ENCODE data around the gene LNX1.
"Not testable (repeated sequence)": the region's sequence is repeated elsewhere in the genome, so short reads cannot be mapped to it uniquely, and the experiment has no call there.

LNX1 gene

DNA sequence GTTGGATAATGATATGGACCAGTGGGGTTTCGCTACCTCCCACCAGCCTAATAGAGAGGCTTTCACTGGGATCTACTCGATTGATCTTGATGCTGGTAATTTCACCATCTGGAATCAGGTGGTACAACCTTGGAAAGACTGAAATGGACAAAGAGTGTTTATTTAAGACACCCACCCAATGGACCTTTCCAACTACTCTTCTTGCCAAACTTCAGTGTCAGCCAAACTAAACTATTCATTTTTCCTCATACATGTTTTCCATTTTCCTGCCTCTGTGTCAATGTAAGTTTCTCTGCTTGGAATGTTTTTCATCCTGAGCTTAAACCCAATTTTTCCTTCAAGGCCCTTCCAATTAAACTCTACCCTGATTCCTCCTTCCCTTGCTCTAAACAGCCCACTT is 92.6 kb downstream of the LNX1 start:
- DNase-seq (ENCODE audit: low read depth, low spot score), result no peak

GRCh38 chr4:53497487-53498244 is 93.6 kb downstream of the LNX1 start:
- DNase-seq (ENCODE audit: low read depth, low spot score), result peak; percentile 92

GRCh38 chr4:53494851-53495250 is 96.4 kb downstream of the LNX1 start:
- DNase-seq (ENCODE audit: low read depth, low spot score), result no peak

DNA sequence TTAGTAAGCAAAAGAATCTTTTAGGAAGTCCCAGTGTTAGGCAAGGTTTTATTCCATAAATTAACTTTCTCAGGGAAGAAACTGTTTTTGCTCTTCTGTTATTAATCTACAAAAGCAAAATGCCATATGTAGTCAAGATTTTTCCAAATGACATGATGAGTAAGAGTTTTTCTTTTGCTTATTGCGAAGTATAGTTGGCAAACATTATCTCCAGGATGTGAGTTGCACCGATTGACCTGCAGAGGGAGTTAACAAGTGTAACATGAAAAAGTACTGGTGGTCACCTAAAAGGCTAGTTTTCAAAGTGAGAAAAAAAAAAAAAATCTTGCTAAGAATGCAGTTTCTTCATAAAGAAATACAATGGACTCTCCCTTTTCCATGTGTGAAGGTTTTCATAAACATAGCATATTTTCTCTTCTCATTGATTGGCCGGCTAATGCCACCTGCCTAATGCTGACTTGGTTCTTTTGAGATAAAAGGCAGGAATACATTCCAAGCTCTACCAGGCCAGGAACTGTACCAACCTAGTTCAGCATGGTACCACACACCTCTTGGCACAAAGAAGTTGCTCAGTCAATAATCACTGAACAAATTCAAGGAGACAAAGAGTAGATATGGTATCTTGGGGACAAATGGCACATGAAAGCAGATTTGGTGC is 100.2 kb downstream of the LNX1 start:
- peak; percentile 71 for DNase-seq (ENCODE audit: low read depth, low spot score)

DNA sequence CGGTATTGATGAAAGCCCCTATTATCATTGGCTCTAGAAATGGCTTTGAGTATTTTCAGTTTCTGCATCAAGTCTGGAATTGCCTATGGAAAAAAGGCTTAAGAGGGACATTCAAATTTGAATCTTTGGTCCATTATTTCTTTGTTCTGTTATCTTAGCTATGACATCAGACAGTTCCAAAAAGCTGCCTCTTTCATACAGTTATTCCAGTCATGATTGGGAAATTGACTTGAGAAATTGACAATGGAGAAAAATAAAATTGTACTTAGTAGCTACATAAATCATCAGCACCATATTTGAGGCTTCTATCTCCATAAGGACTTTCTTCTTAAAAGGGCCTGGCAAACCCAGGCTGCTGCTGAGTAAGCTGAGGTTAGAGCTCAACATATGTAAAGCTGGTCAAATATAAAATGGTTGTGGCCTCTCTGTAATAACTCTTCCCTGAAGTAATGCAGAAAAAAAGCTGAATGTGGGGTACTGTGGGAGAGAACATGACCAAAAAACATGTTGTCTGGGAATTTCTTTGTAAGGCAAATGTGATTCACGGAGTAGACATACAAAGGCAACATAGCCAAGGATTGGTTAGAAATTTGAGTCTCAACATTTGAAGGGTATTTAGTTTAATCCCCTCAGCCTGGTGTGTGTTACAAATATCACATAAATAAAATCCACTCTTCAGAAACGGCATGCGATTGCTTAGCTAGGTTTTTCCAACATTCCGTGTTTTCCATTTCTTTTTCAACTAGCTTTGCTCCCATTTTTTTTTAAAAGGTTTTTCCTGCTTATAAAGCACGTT is 100.9 kb downstream of the LNX1 start:
- DNase-seq (ENCODE audit: low read depth, low spot score), result no peak

DNA sequence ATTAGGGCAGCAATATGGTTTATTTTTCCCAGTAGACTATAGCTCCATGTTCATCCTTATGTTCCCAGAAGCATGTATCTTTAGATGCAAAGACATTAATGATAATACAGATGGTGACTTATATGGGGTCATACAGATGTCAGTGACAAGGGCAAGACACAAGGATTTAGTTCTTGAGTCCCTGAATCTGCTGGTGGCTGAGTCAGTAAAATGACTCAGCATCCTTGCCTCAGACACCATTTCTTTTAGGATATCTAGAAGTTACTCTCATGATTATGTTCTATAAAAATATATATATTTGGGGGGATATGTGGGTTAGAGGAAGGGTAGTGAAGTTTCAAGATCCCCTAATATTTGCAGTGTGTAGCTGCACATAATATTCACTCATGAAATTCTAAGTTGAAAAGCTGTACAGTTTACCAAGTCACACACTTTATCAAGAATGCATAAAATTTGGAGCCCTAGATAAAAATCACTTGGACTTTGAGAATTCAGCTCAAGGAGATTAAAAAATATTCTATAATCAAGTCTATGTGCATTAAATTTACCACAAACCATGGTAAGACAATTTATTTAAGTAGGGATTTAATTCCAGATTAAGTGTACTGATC is 101.9 kb downstream of the LNX1 start:
- DNase-seq (ENCODE audit: low read depth, low spot score), result no peak

DNA sequence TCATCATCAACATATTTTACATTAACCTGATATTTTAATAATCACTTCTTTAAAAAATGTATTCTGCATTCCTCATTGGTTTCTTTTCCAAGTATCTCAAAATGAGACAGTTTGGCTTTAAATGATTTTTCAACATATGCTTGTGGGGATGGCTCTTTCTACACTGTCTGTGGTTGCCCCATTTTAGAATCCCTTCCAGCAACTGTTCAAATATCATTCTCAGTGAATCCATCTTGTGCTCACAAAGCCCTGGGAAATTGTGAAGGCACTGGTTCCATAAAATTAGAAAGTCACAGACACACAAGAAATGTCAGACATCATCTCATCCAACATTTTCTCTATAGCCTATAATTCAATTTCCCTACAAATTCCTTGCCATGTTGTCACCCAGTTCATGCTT is 103.5 kb downstream of the LNX1 start:
- DNase-seq (ENCODE audit: low read depth, low spot score), result no peak

DNA sequence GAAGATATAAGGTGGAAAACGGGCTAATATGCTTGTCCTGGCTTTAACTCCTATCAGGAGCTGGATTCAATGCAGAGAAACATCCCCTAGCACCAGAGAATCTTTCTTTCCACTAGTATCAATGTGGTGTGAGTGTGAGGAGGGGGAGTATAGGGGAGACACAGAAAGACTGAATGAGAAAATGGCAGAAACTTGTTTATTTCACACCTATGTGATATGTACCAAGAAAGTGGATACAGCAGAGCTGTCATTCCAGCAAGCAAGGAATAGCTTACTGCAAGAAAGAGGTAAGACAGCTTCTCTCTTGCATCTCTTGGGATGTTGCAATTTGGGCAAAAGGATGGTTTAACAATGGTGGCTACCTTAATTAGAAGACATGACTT is 105.6 kb downstream of the LNX1 start:
- DNase-seq (ENCODE audit: low read depth, low spot score), result no peak

DNA sequence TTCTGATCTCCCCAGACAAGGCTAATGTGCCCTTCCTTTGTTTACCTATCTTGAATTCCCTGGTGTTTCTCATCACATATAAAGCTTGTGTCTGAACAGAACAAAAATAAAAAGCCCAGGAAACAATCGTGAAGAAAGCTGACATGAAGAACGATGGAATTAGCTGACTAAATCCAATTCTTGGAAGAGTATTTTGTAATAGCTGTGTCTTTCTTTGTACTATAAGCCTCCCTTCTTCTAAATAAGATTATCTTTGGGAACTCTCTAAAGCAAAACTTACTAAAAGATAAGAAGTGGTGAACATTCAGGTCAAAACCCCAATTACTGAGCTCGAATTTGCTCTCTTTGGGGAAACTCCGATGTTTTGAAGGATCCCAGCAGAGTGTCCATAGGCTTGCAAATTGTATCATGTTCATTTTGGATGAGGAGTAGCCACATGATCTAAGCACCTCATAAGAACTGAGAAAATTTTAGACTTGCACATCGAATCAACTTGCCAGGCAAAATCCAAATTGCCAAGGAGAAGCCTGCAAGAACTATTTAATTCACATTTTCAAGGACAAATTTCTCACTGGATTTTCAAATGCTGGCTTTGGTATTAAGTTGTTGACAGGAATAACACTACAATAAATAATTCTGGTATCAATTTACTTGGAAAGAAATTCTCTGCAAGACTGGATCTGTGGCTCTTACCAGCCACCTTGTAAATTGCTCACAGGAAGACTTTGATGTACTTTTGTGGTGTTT is 106.2 kb downstream of the LNX1 start:
- no peak for DNase-seq (ENCODE audit: low read depth, low spot score)

DNA sequence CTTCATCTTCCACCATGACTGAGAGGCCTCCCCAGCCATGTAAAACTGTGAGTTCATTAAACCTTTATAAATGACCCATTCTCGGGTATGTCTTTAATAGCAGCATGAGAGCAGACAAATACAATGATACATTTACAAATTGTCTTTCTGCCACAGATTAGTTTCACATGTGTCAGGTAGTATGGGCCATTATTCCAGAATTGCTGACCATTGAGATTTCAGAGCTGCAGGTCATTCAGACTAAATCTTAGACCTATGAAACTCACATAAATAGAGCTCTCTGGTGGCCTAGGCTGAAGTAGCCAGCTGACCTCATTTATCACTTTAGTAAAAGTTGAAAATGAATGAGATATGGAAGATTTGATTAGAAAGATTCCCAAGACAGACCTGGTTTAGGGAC is 108.0 kb downstream of the LNX1 start:
- DNase-seq (ENCODE audit: low read depth, low spot score), result no peak

DNA sequence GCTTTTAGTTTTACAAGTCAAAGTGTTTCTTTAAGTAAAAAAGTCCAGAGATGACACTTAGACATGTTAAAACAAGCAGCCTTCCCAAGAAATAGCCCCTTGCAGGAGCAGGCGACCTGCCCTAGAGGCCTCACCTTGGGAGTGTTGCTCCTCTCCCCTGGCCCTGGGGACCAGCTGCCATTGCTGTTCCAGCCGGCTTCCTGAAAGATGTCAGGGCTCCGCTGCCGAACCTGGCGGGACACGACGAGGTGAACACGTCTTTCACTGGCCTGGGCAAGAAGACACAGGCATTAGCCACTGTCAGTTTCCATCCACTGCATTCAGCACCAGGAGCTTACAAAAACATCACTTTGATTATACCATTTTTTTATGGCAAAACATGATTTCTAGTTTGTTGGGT is 109.7 kb downstream of the LNX1 start:
- no peak for DNase-seq (ENCODE audit: low read depth, low spot score)

- peak; percentile 49 for DNase-seq (ENCODE audit: low read depth, low spot score)
These were observed 110.4 kb downstream of the LNX1 start for GRCh38 chr4:53480909-53481308.

DNA sequence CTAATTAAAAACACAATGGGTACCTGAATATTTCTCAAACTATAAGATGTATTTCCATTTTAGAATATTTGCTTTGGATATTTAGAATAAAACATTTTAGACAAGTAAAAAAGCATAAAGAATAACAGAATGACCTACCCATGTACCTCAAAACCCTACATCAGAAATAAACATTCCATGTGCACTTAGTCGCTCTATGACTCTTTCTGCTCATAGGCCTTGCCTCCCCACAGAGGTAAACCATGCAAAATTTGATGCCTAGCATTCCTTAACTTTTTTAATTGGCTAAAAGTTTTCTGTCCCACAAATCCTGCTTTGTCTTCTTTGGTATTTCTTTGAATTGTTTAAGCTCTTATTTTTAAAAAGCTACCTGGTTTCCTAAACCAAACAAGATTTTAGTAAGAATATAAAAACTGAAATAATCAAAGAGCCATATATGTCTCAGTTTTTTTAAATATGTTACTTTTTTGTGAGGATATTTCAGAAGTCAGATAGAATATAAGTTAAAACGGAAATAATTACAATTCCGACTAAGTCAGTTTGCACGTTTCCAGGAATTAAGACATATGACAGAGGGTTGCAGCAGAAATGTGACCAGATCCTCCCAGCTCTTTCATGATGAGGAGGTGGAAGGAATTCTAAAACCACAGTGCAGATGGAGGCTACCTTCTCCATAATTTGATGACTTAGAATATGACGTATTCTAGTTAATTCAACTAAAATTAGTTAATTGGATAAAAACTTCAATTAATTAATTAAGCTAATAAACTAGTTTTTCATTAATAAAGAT is 111.4 kb downstream of the LNX1 start:
- DNase-seq (ENCODE audit: low read depth, low spot score), result peak; percentile 80

- DNase-seq (ENCODE audit: low read depth, low spot score), result peak; percentile 70
These were observed 112.4 kb downstream of the LNX1 start for GRCh38 chr4:53478671-53479456.

- no peak for DNase-seq (ENCODE audit: low read depth, low spot score)
These were observed 113.7 kb downstream of the LNX1 start for GRCh38 chr4:53477636-53478035.

GRCh38 chr4:53477038-53477565 is 114.2 kb downstream of the LNX1 start:
- DNase-seq (ENCODE audit: low read depth, low spot score), result no peak

- peak; percentile 97 for DNase-seq (ENCODE audit: low read depth, low spot score)
These were observed 114.9 kb downstream of the LNX1 start for GRCh38 chr4:53476232-53477037.

DNA sequence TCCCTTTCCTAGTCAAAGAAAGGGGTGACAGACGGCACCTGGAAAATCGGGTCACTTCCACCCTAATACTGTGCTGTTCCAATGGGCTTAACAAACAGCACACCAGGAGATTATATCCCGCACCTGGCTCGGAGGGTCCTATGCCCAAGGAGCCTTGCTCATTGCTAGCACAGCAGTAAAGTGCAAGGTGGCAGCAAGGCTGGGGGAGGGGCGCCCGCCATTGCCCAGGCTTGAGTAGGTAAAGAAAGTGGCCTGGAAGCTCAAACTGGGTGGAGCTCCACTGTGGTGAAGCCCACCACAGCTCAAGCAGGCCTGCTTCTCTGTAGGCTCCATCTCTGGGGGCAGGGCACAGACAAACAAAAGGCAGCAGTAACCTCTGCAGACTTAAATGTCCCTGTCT is 124.7 kb downstream of the LNX1 start:
- not testable (repeated sequence) for DNase-seq (ENCODE audit: low read depth, low spot score)

- DNase-seq (ENCODE audit: low read depth, low spot score), result no peak
These were observed 125.4 kb downstream of the LNX1 start for GRCh38 chr4:53465891-53466290.
